ENCODE measurements around the gene MINAR1.

The MINAR1 gene

DNA sequence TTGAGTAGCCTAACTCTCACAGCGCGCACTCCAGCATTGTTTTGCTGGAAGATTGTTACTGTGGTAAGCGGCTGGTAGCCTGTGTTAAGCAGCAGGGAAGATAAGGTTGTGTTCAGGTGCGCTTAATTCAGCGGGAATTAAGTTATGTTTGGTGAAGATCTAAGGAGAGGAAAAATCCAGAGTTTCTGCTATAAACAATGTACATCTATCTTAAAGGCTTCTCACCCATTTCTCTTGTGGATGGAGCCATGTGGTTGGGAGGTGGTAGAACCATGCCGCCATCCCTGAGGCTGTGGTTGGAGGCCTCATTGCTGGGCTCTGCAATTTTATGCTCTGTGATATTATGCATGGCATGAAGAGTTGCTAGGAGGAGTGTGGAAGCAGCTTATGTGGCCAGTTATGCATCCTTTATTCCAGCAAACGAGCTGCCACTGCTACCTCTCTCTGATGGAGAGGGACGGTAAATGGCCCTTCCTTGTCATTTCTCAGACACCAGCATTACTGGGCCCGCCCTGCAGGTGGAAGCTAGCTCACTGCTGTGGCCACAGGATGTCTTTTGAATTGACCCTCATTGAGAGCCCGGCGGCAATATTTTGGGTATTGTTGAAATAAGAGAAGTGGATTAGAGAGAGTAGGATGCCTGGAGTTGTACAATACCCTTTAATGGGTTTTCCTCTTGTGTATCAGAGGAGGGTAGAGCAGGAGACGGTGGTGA is 1.3 kb downstream of the MINAR1 start:
- no peak for DNase-seq

DNA sequence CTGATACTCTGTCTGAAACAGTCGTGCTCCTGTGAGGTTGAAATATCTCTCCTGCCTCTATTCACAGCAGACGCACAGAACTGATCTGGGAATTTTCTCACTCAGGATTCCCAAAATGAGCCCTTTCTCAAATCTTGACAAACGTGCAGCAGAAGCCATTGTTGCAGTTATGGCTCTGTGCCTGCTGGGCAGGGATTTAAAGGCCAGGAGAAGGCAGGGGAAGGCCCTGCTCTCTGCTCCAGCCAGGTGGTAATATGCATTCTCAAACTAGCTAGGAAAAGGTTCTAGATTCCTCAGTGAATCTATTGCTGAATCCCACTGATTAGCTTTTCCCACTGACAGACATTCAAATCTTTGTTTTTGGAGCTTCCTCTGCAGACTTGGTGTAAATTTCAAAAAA is 2.2 kb downstream of the MINAR1 start:
- no peak for DNase-seq

DNA sequence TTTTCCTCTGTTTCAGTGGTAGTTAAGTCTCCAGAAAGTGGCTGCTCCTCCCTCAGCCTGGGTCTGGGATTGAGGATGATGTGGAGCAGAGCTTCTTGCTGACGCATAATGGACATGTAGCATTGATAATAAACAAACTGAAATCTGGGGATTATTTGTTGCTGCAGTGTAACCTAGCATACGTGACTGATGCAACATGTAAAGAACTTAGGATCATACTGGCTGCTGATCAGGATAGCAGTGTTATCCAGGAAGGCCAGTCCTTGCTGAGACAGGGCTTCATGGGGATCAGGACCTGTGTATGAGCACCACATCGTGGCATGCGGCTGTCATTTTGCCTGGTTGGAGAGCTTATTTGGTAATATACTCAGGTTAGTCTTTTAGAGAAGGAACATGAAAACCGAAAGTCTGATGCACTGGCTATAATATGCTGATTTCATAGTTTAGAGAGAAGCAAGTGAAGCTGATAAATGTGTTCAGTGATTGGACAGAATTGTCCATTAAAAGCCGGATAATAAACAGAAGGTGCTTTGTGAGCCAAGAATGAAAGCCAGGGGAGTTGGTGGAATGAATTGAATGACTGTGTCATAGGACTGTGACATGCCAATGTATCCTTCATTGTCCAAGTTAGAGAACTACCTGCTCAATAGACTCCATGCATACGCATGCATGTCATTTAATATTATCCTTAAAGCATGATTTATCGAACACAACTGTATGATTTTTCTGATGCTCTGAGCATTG is 4.1 kb downstream of the MINAR1 start:
- DNase-seq = no peak

DNA sequence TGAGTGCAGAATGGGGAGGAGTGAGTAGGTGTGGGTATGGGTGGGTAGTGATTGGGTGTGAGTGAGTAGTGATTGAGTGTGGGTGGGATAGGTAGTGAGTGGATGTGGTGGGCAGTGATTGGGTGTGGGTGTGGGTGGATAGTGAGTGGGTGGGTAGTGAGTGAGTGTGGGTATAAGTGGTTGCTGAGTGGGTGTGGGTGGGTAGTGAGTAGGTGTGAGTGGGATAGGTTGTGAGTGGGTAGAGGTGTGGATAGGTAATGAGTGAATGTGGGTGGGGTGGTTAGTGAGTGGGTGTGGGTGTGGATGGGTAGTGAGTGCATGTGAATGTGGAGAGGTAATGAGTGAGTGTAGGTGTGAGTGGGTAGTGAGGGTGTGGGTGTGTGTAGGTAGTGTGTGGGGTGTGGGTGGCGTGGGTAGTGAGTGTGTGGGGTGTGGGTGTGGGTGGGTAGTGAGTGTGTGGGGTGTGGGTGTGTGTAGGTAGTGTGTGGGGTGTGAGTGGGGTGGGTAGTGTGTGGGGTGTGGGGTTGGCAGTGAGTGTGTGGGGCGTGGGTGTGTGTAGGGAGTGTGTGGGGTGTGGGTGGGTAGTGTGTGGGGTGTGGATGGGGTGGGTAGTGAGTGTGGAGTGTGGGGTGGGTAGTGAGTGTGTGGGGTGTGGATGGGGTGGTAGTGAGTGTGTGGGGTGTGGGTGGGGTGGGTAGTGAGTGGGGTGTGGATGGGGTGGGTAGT is 5.3 kb downstream of the MINAR1 start:
- no peak for DNase-seq

DNA sequence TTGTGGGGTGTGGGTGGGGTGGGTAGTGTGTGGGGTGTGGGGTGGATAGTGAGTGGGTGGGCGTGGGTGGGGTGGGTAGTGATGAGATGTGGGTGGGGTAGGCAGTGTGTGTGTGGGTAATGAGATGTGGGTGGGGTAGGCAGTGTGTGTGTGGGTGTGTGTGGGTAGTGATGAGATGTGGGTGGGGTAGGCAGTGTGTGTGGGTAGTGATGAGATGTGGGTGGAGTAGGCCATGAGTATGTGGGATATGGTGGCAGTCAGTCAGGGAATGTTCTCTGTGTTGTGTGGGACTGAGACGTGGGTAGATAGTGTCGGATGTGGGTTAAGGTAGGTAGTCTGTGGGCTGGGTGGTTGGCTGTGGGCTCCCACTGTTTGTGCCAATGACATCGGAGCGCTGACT is 7.1 kb downstream of the MINAR1 start:
- no peak for DNase-seq

DNA sequence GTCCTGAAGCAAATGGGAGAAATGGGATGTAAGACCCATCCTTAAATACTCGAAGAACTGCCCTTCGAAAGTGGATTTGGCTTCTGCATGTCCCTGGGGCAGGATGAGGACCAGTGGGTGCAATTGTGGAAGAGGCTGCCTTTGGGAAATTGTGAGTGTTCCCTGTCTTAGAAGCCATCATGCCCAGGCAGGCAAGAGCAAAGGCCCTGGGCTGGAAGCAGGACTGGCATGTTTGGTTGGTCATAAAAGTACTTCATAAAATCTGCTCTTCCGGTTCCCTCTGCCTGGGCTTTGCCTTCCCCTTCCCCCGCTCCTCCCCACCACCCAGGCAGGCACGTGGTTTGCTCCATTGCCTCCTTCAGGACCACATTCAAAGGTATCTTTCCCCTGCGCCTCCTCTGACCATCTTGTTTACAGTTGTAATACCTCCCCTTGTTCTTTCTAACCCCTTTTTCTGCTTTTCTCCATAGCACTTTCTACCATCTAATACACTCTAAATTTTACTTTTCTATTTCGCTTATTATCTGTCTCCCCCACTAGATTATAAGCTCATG is 8.3 kb downstream of the MINAR1 start:
- no peak for DNase-seq

DNA sequence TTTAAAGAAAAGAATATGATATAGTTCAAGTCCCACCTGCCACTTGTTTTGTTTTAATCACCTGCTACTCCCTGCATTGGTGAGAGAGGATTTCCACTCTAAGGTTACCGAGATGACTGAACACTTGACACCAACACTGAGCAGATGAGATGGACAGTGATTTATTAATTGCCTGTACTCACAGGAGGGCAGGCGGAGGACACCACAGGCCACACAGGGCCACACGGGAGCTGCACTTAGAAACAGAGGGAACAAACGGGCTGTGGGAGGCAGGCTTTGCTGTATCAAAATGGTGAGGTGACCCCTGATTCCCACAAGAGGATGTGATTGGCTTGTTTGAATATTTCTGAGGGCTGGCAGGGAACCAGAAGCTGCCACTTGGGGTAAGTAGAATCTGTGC is 10.8 kb downstream of the MINAR1 start:
- peak; percentile 26 to 54 for DNase-seq

DNA sequence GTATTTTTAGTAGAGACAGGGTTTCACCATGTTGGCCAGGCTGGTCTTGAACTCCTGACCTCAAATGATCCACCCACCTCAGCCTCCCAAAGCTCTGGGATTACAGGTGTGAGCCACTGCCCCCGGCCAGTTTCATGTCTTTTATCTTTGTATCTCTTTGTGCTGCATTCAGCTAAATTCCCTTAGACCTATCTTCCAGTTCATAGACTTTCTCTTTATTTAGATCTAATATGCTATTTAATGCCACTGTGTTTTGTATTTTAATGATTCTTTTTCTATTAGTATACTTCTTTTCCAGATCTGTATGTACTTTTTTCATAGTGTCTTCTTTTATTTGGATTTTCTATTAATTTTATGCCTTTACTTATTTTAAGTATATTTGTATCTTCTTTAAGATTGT is 14.9 kb downstream of the MINAR1 start:
- DNase-seq = no peak

DNA sequence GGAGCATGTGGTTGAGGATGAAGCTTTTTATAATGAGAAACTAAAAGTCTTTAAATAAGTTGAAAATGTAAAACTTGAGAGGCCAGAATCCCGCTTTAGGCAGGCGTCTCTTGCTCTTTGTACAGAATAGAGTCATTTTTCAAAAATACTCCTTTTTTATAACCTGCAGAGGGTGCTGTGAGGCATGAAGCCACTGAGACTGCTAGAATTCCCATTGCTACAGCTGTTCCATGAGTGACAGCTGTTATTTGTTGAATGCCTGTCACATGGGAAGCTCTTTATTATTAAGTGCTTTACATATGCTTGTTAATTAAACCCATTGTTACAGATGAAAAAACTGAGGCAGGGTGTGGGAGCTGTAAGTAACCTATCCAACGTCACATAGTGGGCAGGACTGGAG is 18.5 kb downstream of the MINAR1 start:
- DNase-seq = peak in 1 of 2 experiments; percentile 60

DNA sequence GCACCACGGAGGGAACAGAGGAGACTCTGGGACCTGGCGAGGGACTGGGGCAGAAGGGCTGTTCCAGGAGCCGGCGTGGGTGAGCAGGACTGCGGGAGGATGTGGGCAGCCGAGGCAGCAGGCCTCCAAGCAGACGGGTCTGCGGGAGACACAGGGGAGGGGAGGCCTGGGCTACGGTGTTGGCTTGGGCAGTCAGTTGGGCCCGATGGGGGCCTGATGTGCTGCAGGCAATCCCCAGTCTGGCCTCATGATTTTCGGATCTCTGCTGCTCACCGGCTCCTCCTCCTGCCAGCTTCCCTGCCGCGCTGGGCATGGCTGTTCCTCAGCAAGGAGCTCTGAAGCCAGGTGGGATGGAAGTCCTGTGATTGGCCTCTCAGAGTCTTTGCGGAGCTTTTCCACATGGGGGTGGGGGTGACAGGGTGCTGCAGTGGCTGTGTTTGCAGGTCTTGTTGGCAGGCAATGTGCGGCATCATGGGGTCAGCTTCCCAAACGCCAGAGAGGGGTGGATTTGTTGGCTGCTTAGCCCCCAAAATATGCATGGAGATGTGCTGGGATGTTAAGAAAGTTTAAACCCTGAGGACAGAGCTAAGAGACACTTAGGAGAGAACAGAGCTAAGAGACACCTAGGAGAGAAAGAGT is 19.3 kb downstream of the MINAR1 start:
- DNase-seq = no peak

DNA sequence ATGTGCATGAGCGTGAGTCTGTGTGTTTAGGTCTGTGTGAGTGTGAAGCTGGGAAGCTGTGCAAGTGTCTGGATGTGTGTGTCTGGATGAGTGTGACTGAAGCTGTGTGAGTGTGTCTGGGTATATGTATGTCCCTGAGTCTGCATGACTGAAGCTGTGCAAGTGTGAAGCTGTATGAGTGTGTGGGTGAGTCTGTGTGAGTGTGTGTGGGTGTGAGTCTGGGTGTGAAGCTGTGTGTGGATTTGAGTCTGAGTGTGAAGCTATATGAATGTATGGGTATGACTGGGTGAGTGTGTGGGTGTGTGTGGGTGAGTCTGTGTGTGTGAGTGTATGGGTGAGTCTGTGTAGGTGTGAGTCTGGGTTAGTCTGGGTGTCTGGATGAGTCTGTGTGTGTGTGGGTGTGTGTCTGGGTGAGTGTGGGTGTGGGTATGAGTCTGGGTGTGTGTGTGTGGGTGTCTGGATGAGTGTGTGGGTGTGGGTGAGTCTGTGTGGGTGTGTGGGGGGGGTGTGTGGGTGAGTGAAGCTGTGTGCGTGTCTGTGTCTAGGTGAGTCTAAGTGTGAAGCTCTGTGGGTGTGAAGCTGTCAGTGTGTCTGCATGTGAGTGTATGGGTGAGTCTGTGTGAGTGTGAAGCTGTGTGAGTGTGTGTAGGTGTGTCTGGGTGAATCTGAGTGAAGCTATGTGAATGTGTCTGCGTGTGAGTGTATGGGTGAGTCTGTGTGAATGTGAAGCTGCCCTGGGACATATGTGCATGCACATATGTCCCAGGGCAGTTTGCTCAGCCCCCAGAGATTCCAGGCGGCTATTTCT is 20.3 kb downstream of the MINAR1 start:
- no peak for DNase-seq

DNA sequence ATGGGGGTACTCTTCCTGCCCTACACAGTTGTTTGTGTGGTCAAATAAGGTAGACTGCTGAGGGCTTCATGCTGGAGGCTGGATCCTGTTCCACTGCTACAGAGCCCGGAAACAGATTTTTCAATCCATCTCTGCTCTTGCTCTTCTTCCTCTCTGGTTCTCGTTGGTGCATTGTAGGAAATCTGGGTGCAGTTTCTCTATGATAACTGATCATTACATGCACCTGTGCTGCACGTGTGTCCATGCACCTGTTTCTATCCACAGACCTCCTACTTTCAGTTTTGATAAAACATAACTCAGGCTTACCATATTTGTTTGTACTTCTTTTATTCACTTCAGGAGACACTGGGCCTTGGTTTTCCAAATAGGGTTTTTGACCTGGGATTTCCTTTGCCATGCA is 21.3 kb downstream of the MINAR1 start:
- no peak for DNase-seq

DNA sequence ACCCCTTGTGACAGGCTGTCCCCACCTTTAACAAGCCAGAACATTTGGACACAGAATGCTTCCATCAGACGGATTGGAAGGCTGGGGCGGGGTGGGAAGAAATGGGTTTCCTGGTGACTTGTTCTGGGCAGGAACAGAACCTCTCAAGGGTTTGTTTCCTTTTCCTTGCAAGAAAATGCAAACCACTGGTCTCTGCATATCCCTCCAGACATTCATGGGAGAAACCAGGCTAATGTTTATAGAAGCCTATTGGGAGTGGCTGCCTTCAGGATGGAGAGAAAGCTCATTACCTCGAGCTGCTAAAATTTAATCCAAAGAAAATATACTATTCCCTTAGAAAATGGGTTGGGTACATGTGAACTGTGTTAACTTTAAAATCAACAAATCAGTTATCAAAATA is 21.9 kb downstream of the MINAR1 start:
- DNase-seq = no peak

DNA sequence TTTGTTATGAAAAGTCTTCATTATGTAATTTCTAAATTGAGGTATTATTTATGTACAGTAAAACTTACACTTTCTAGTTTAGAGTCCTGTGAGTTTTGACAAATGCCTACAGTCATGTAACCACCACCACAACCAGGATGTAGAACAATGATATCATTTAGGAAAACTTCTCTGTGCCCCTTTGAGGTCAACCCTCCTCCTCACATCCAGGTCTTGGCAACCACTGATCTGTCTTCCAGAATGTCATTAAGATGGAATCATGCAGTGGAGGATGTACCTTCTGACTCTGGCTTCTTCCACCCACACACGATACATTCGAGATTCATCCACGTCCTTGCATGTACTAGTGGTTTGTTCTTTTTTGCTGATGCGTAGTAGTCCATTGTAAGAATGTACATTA is 23.2 kb downstream of the MINAR1 start:
- no peak for DNase-seq

DNA sequence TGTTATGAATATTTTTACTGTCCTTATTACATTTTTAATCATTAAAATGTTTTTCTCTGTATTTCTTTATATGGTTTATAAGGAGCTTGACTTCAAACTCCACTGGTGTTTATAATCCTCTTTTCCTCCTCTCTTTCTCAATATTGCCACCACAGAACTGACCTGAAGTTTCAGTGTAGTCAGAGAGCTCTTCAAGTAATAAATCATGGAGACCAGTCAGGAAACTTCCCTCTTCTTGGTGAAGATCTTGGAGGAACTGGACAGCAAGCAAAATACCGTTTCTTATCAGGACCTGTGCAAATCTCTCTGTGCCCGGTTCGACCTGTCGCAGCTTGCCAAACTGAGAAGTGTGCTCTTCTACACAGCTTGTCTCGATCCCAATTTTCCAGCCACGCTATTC is 23.8 kb downstream of the MINAR1 start:
- DNase-seq = no peak

DNA sequence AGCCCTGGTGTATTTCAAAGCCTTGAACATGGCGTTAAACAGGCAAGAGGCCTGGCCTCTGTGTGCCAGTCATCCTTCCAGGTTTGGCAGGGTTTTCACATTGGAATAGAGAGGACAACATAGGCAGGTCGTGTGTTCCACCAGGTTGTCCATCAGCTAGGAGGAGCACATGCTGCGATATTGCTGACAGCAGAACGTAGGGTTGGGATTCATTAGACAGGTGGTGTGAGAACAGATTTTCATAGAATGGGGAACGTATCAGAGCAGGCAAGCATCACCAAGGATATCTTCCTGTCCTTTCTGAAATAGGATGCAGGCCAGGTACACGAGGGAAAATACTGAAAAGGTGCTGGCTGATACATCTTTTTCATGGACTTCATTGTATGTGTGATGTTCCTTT is 26.4 kb downstream of the MINAR1 start:
- DNase-seq = no peak

DNA sequence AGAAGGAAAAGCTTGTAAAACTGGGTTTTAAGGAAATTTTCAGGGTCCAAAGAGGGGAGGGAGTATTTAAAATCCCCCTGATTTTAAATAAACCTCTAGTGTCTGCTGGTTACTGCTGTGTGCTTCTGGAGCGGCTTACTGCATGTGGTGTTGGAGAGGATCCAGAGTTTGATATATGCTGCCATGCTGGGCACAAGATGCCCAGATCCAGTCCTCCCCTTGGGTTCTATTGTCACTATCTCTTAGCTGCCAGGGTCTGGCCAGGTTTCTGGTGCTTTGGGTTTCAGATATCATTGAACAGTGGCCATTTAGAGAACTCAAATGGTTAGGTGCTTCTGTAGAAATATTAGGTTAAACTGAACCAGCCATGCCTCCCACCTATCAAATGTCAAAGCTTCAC is 27.5 kb downstream of the MINAR1 start:
- DNase-seq = no peak

DNA sequence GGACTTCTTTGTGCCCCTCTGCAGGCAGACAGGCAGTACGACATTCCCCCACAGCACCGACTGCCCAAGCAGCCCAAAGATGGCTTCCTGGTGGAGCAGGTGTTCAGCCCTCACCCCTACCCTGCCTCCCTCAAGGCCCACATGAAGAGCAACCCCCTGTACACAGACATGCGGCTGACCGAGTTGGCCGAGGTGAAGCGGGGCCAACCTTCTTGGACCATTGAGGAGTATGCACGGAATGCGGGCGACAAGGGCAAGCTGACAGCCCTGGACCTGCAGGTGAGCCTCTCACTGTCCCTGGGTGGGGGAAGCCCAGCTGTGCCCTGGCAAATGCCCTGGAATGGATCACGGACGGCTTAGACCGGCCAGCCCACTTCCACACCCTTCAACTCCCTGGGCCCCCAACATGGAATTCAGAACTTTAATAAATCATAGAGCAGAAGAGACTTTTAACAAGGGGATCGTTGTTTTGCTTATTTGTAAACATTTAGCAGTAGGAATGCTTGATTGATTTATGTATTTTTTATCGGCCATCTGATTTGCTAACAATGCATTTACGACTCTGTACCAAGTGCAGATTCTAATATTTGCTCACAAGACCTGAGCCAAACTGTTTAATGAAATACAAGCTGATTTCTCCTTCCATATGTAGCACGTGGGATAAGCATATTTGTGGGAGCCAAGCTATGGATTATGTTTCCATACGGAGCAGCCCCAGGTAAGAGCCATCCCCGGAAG is 31.1 kb downstream of the MINAR1 start:
- DNase-seq = no peak

DNA sequence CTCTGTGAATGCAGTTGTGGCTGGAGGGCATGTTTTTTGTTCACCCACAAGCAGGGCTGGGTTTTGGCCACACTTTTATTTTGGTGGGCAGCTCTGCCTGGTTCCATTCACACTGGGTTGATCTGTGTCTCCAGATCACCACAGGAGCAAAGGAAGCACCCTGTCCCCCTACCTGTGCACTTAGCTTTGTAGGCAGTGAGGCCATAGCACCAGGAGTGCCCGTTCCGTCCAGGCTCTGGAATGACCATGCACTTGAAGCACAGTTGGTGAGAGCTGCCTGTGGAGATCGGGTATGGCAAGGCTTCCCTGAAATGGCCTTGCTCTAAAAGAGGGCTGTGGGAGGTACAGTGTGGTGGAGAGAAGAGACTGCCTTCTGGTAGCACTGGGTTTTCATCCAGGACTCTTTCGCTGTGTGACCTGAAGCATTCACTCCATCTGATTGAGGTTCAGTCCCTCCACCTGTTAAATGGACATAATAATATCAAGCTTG is 31.7 kb downstream of the MINAR1 start:
- DNase-seq = no peak

DNA sequence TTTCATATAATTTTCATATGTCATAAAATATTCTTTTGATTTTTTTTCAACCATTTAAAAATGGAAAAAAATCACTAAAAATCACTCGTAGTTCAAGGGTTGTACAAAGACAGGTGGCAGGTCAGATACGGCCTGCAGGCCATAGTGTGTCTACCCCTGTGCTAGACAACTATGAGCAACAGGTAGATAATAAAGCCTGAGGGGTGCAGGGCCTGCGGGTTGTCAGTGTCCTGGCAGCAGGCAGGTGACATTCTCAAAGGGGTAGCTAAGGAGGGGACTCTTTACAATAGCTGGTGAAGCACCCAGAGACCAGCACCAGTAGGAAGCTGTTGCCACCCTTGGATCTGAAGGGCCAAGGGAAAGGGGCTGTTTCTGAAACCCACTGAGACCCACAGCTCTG is 34.4 kb downstream of the MINAR1 start:
- no peak for DNase-seq

DNA sequence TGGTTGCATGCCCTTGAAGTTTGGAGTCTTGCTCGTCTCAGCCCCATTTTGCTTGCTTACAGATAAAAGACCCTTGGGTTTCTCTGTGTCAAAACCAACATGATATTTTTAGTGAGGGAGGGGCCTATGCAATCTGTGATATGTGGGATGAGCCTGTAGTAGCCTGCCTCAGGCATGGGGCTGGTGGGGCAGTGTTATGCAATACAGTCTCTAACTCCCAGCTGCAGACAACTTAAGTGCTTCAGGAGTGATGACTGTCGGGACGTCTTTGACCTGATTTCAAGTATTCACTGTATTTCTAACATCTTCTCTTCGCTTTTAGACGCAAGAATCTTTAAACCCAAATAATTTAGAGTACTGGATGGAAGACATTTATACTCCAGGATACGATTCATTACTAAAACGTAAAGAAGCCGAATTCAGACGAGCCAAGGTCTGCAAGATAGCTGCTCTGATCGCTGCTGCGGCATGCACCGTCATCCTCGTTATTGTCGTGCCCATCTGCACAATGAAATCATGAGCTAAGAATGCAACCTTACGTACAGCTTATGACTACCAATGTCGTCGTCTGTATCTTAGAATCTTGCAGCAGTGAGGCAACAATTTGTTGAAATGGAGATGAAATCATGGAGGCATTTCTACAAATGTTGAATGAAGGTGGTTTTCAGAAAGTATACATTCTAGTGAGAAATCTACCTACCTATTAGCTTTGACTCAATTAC is 35.9 kb downstream of the MINAR1 start:
- no peak for DNase-seq

Measured in NCI-H524 (cell line).